Jurkat, Clone E6-1 (cell line): Measurements from ENCODE around the gene OR5F1. TPM values are rescaled to one million over a fixed set of nuclear protein-coding genes. Genes with fewer than 3 reads are reported as not detected.
A peak's percentile ranks its signal among the peaks of the same experiment; 100 is the strongest.

ENCODE experiments used
- DNase-seq: peaks from one replicate; pipeline ENCODE4 v3.0.0-alpha.2; 2011; ENCODE audit warnings: low read depth, low spot score
- H3K4me3 ChIP-seq: 2 replicates; pipeline ENCODE4 v1.5.1; 2011; ENCODE audit warnings: mild to moderate bottlenecking, low read length, control low read depth, moderate library complexity
- polyA plus RNA-seq: library from polyadenylated mRNA; unstranded; fragments of >200 nt; gene quantifications from one replicate; pipeline ENCODE4 v1.2.1, GENCODE V29; 2012; ENCODE audit warnings: missing spikeins; ENCODE audit not compliant: insufficient read length, insufficient read depth

OR5F1 gene
- polyA plus RNA-seq = not detected

GRCh38 chr11:55994525-55994924, at the start of gene OR5F1:
Gene OR5F1 (minus strand): TSS chr11:55994625. CDS start chr11:55994625, 0 bp downstream.
- no peak for DNase-seq
- H3K4me3 ChIP-seq = no peak within 1 kb of the TSS

- no peak for DNase-seq
- no peak within 1 kb of the TSS for H3K4me3 ChIP-seq
Observed at GRCh38 chr11:56027354-56027753, 32.9 kb upstream of the OR5F1 start, which contains the start of gene OR5AS1. Gene OR5AS1 (plus strand): TSS chr11:56027654. CDS start chr11:56030419, 2,765 bp downstream.

GRCh38 chr11:56013805-56014204, 19.4 kb upstream of the OR5F1 start:
- no peak overlapping the region for H3K4me3 ChIP-seq
- no peak for DNase-seq

- no peak for DNase-seq
- H3K4me3 ChIP-seq = no peak overlapping the region
Observed at GRCh38 chr11:56010716-56011115, 16.3 kb upstream of the OR5F1 start.

- no peak overlapping the region for H3K4me3 ChIP-seq
- DNase-seq = no peak
Observed at GRCh38 chr11:55970935-55971334, 23.5 kb downstream of the OR5F1 start.

- H3K4me3 ChIP-seq = no peak within 1 kb of the TSS
- no peak for DNase-seq
Observed at GRCh38 chr11:55969845-55970244, 24.6 kb downstream of the OR5F1 start, which contains the start of gene OR10AG1. Gene OR10AG1 (minus strand): TSS chr11:55969945. CDS start chr11:55969907, 38 bp downstream.

GRCh38 chr11:55967914-55968313, 26.5 kb downstream of the OR5F1 start:
- DNase-seq = no peak
- H3K4me3 ChIP-seq = no peak overlapping the region

- no peak for DNase-seq
- H3K4me3 ChIP-seq = no peak overlapping the region
Observed at GRCh38 chr11:55966391-55966790, 28.0 kb downstream of the OR5F1 start.

GRCh38 chr11:55956521-55956920, 37.9 kb downstream of the OR5F1 start:
- DNase-seq = peak; percentile 79
- no peak overlapping the region for H3K4me3 ChIP-seq

GRCh38 chr11:55949330-55949729, 45.1 kb downstream of the OR5F1 start:
- no peak for DNase-seq
- H3K4me3 ChIP-seq = no peak overlapping the region
